ENCODE measurements around the gene RSPH1. TPM values are rescaled to one million over a fixed set of nuclear protein-coding genes. Genes with fewer than 3 reads are reported as not detected.

RSPH1 gene
- total and polyA plus RNA-seq, 7 donors = 0.08 to 0.29 TPM; not detected in 5

DNA sequence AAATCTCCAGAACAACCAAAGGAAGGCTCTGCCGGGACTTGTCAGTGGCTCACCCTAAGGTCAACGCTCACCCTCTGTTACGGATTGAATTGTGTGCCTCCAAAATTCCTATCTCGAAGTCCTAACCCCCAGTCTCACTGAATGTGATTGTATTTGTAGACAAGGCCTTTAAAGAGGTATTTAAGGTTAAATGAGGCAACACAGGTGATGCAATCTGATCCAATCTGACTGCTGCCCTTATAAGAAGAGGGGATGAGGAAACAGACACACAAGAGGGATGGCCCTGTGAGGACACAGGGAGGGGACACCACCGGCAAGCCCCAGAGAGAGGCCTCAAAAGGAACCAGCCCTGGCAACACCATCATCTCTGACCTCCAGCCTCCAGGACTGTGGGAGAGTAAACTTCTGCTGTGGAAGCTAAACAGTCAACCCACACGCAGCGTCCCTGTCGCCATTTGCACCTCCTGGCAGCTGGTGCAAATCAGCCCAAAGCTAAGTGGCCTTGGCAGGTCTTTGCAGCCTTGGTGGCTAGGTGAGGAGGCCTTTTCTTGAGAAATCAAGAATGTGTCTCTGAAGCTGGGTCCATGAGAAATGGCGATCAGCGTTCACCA, 68.1 kb downstream of the RSPH1 start:
- Histone ChIP-seq H3K4me3 (no peak overlapping the region), H3K36me3 (ENCODE audit: insufficient read depth in 1 of 2, low read depth in 1 of 2) (no peaks in the 10 kb centered on the region), H3K27me3 (ENCODE audit: insufficient read depth in 3 of 3, low read length in 2 of 3) (peaks cover 0 to 28% (median 7%) of the 10 kb centered on the region in 3 donors), H3K9me3 (no peaks in the 10 kb centered on the region), H3K27ac (no peak overlapping the region), H3K4me1 (no peaks in the 10 kb centered on the region)
- no peak for TF ChIP-seq CTCF (IDR thresholded peaks at IDR 0.05)
- 72 to 76% (median 75%) methylated on average over 10 of the region's 10 CpGs for WGBS, 3 donors
- intact Hi-C loops (cut with DNase I) = no loop called here
- DNase-seq = no peak
- no peak for ATAC-seq

DNA sequence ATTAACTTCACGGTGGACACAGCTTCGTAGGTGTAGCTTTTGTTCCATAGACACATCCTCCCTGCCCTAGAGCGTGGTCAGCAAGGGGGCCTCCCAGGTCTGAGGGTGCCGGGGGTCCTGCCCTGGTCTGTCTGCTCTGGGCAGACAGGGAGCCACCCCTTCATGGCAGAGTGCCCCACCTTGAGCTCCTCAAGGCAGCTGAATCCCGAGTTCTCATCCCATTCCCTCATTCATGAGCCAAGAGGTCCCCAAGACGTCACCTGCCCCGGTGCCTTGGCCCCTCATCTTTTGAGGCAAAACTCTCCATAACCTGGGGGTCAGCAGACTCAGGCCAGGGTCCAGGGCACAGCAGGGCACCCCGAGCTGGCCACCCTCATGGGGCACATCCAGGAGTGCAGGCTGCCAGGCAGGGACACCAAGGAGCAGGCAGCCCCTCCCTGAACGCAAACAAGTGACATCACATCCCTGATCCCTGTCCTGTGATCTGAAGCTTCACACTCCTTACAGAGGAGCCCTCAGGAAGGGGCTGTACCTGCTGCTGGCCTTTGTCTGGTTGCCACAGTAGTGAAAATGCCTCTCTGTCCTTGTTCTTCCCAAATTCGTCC, 69.0 kb downstream of the RSPH1 start:
- Histone ChIP-seq H3K36me3 (ENCODE audit: insufficient read depth in 1 of 2, low read depth in 1 of 2) (no peaks in the 10 kb centered on the region), H3K27me3 (ENCODE audit: insufficient read depth in 3 of 3, low read length in 2 of 3) (peaks cover 0 to 34% (median 7%) of the 10 kb centered on the region in 3 donors), H3K4me1 (no peaks in the 10 kb centered on the region), H3K9me3 (no peaks in the 10 kb centered on the region), H3K27ac (no peak overlapping the region), H3K4me3 (no peak overlapping the region)
- no peak for DNase-seq
- TF ChIP-seq CTCF (IDR thresholded peaks at IDR 0.05) = no peak
- intact Hi-C loops (cut with DNase I) = no loop called here
- no peak for ATAC-seq
- WGBS, 3 donors = 82 to 88% (median 87%) methylated on average over 10 of the region's 10 CpGs

DNA sequence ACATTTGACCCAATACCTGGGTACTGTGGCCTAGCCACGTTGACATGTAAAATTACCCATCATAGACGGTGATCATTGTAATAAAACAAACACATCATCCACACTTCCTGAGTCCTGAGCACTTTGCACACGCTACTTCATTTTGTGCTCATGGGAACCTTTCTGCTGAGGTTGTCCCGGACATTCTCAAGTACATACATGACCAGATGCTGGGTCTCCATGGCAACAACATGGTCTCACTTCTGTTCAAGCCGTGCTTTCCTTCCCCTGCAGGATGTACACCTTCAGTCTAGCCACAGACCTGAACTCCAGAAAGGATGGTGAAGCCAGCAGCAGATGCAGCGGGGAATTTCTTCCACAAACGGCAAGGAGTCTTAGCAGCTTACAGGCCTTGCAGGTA, 69.6 kb downstream of the RSPH1 start:
- DNase-seq (no peak), ATAC-seq (no peak)
- Histone ChIP-seq H3K9me3 (no peaks in the 10 kb centered on the region), H3K27ac (no peak overlapping the region), H3K36me3 (ENCODE audit: insufficient read depth in 1 of 2, low read depth in 1 of 2) (no peaks in the 10 kb centered on the region), H3K4me1 (no peaks in the 10 kb centered on the region), H3K4me3 (no peak overlapping the region), H3K27me3 (ENCODE audit: insufficient read depth in 3 of 3, low read length in 2 of 3) (peaks cover 0 to 39% (median 7%) of the 10 kb centered on the region in 3 donors)
- TF ChIP-seq CTCF (IDR thresholded peaks at IDR 0.05) = no peak
- intact Hi-C loops (cut with DNase I) = no loop called here
- 77 to 83% (median 82%) methylated on average over 7 of the region's 7 CpGs for WGBS, 3 donors

GRCh38 chr21:42425591-42425990, 70.4 kb downstream of the RSPH1 start:
- 59 to 76% (median 71%) methylated on average over 4 of the region's 4 CpGs for WGBS, 3 donors
- no peaks in the 10 kb centered on the region for H3K9me3 ChIP-seq
- H3K36me3 ChIP-seq (ENCODE audit: insufficient read depth in 1 of 2, low read depth in 1 of 2) = no peaks in the 10 kb centered on the region
- TF ChIP-seq CTCF (IDR thresholded peaks at IDR 0.05) = no peak
- DNase-seq (no peak), ATAC-seq (no peak)
- no peak overlapping the region for H3K27ac ChIP-seq
- H3K27me3 ChIP-seq (ENCODE audit: insufficient read depth in 3 of 3, low read length in 2 of 3) = peaks cover 0 to 45% (median 7%) of the 10 kb centered on the region in 3 donors
- no peaks in the 10 kb centered on the region for H3K4me1 ChIP-seq
- H3K4me3 ChIP-seq = no peak overlapping the region
- intact Hi-C loops (cut with DNase I) = no loop called here
